GM12891 (cell line): ENCODE measurements around the gene SRGAP3.

ENCODE experiments used
- PAX5 ChIP-seq: IDR thresholded peaks from 2 replicates; pipeline ENCODE4 v1.6.1; 2011; ENCODE audit warnings: low read length, moderate library complexity, mild to moderate bottlenecking; ENCODE audit not compliant: insufficient read depth, severe bottlenecking
- POLR2A ChIP-seq: IDR thresholded peaks from 2 replicates; pipeline ENCODE4 v1.6.1; 2011; ENCODE audit warnings: low read depth, low read length, control low read depth
- POLR2AphosphoS5 ChIP-seq: IDR thresholded peaks from 2 replicates; pipeline ENCODE4 v1.6.1; 2011; ENCODE audit warnings: low read depth, low read length, control low read depth
- POU2F2 ChIP-seq: IDR thresholded peaks from 2 replicates; pipeline ENCODE4 v1.6.1; 2011; ENCODE audit warnings: low read depth, mild to moderate bottlenecking, control low read depth, low read length, moderate library complexity
- SPI1 ChIP-seq: IDR thresholded peaks from 2 replicates; pipeline ENCODE4 v1.6.1; 2011; ENCODE audit warnings: low read depth, low read length, control low read depth
- TAF1 ChIP-seq: IDR thresholded peaks from 2 replicates; pipeline ENCODE4 v1.6.1; 2011; ENCODE audit warnings: low read depth, low read length, control low read depth

GRCh38 chr3:9224490-9224889 lies 25.0 kb downstream of the SRGAP3 start:
- TF ChIP-seq TAF1 (no peak), POLR2A (no peak), POLR2AphosphoS5 (no peak), SPI1 (no peak; the same call in 1 of the 2 replicates), POU2F2 (no peak), PAX5 (no peak)
